Ascending aorta (tissue), 2 donors: ENCODE data around the gene PPP1CA. TPM values are rescaled to one million over a fixed set of nuclear protein-coding genes. Genes with fewer than 3 reads are reported as not detected.
A peak's percentile ranks its signal among the peaks of the same experiment; 100 is the strongest.

ENCODE experiments used
- DNase-seq, 2 donors: peaks; one replicate each; pipeline ENCODE4 v3.0.0-alpha.2; 2019; ENCODE audit warnings: low spot score in 2 of 2
- H3K27ac ChIP-seq, 2 donors: fragments of 200-600 bp; sonication (generic); one replicate each; pipeline ENCODE4 v1.5.1; 2016 to 2017; ENCODE audit warnings: mild to moderate bottlenecking in 1 of 2
- H3K27me3 ChIP-seq: fragments of 200-600 bp; sonication (generic); one replicate; pipeline ENCODE4 v1.5.1; 2017
- H3K36me3 ChIP-seq, 2 donors: fragments of 200-600 bp; sonication (generic); one replicate each; pipeline ENCODE4 v1.5.1; 2016
- H3K4me1 ChIP-seq, 2 donors: fragments of 200-600 bp; sonication (generic); one replicate each; pipeline ENCODE4 v1.5.1; 2016 to 2017; ENCODE audit warnings: mild to moderate bottlenecking in 1 of 2
- H3K4me3 ChIP-seq, 2 donors: fragments of 200-600 bp; sonication (generic); one replicate each; pipeline ENCODE4 v1.5.1; 2016 to 2017; ENCODE audit warnings: mild to moderate bottlenecking in 1 of 2
- H3K9me3 ChIP-seq, 2 donors: fragments of 200-600 bp; sonication (generic); one replicate each; pipeline ENCODE4 v1.5.1; 2016
- intact Hi-C: fragments of 100-400 bp; cut with DNase I; formaldehyde crosslinking; loops from one replicate; pipeline ENCODE4 v1.15.1; 2023
- total RNA-seq: library from RNA; depleted of rRNA; stranded (reverse); fragments of >200 nt; gene quantifications from one replicate; pipeline ENCODE4 v1.1.0, GENCODE V29; 2016
- TF ChIP-seq, protein P1 (sequence below), 3 experiments: fragments of 200-600 bp in 2 of 3; fragments of 450-650 bp in 1 of 3; sonication (generic) in 2 of 3; IDR thresholded peaks; one replicate each; pipeline ENCODE4 v1.5.1; 2016 to 2019; ENCODE audit warnings: antibody characterized with exemption in 3 of 3, mild to moderate bottlenecking in 1 of 3, moderate library complexity in 1 of 3

The PPP1CA gene
- total RNA-seq, 1 donor from 2014 or later: 113 TPM

DNA sequence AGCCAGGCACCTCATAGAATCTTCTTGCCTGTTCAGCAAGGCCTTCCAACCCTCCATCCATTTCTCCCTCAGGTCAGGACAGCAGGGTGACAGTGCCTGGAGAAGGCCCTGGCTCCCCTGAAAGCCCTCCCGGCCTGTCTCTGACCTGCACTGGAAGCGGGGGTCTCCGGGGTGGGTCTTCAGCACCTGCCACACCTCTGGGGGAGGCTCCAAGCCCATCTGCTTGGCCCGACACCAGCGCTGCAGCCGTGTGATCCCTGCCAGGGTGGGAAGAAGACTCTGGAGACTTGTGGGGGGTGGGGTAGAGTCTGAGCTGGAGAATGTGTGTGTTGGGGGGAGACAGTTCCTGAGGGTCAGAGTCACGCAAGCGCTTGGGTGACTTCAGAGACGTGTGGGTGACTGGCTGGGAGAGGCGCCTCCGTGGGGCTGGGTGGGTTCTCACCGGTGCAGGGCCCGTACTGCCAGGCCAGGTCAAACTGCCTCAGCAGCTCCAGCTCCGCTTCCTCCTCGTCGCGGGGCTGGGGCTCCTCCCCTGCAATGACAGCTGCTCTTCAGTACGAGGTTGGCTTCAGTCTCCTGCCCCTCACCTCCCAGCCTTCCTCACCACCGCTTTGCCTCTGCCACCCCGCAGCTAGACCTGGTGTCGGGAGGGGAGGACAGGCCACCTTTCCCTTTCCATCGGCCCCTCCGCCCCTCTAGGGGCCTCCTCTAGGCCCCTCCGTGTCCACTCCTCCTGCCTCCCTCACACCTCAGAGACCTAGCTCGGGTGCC is 48.9 kb downstream of the PPP1CA start:
- TF ChIP-seq, protein P1, sequence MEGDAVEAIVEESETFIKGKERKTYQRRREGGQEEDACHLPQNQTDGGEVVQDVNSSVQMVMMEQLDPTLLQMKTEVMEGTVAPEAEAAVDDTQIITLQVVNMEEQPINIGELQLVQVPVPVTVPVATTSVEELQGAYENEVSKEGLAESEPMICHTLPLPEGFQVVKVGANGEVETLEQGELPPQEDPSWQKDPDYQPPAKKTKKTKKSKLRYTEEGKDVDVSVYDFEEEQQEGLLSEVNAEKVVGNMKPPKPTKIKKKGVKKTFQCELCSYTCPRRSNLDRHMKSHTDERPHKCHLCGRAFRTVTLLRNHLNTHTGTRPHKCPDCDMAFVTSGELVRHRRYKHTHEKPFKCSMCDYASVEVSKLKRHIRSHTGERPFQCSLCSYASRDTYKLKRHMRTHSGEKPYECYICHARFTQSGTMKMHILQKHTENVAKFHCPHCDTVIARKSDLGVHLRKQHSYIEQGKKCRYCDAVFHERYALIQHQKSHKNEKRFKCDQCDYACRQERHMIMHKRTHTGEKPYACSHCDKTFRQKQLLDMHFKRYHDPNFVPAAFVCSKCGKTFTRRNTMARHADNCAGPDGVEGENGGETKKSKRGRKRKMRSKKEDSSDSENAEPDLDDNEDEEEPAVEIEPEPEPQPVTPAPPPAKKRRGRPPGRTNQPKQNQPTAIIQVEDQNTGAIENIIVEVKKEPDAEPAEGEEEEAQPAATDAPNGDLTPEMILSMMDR (IDR thresholded peaks at IDR 0.05): no peak
- Histone ChIP-seq H3K27ac (peak overlapping the region; percentile 98 to 99), H3K9me3 (no peaks in the 10 kb centered on the region), H3K27me3 (no peaks in the 10 kb centered on the region), H3K4me1 (peaks cover 26 to 56% of the 10 kb centered on the region in 2 donors), H3K4me3 (peak overlapping the region; percentile 68 to 80), H3K36me3 (no peaks in the 10 kb centered on the region)
- no peak for DNase-seq
- intact Hi-C loops: loop anchor here (1.0 to 2.0 kb wide), 3 partner anchors 22 to 234 kb away; partner anchors contain the start of genes KDM2A and PITPNM1

DNA sequence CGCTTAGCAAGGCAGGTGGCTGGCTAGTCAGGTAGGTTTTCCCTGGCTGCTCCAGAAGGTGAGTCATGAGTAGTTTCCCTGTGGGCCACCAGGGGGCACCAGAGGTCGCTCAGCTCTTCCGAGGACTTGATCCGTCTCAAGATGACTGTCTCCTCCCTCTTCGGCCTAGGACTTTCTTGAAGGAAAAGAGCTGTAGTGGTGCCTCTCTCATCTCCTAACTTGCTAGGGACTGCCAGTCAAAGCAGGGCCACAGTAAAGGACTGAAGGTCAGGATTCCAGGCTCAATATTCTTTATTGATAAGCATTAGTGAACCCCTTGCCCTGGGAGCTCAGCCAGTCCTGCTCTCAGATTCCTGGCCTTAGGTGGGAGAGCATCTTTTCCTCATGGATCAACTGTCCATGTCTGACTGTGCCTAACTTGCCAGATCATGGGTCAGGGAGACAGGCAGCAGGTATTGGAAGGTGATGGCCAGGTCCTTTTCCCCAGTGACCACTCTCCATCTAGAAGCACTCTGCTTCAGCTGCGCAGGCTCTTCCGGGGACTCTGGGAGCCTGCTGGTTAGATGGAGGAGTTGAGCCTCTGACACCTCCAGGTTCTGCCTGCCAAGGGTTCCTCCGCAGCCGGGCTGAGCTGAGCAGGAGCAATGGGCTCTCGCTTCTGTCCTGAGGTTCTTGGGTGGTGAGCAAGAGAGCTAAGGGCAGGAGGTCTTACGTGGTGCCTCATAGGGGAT is 50.2 kb downstream of the PPP1CA start:
- Histone ChIP-seq H3K4me1 (peaks cover 20 to 44% of the 10 kb centered on the region in 2 donors), H3K9me3 (no peaks in the 10 kb centered on the region), H3K27ac (peak overlapping the region; percentile 98 to 99), H3K36me3 (no peaks in the 10 kb centered on the region), H3K4me3 (peak overlapping the region; percentile 68 to 80), H3K27me3 (no peaks in the 10 kb centered on the region)
- peak in 1 of 2 donors; percentile 84 for DNase-seq
- intact Hi-C loops: loop anchor here (1.0 to 2.0 kb wide), 2 partner anchors 31 to 233 kb away; partner anchors contain the start of gene KDM2A
- TF ChIP-seq, protein P1 (IDR thresholded peaks at IDR 0.05): peak; percentile 87 to 92 (median 88)

DNA sequence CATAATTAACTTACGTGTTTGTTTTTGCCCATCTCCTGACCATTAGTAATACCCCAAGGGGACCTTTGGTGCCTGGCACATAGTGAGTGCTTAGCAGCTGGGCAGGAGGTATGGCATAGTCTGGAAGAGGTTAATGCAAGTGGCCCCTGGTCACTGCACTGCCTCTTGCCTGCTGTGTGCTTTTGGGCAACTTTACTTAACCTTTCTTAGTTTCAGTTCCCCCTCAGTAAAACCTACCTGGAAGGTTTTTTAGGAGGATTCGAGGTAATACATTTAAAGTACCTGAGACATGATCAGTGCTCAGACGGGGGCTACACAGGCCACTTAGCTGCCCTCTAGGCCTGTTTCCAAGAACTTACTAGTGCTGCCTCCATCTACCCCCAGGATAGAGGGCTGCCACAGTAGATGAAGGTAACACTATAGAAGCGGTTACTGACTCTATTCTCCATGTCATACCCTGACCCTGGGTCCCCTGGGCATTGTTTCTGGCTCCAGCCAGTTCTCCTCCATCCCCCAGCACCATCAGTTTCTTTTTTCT is 51.7 kb downstream of the PPP1CA start:
- Histone ChIP-seq H3K27me3 (no peaks in the 10 kb centered on the region), H3K4me3 (no peak overlapping the region), H3K9me3 (no peaks in the 10 kb centered on the region), H3K36me3 (no peaks in the 10 kb centered on the region), H3K4me1 (peaks cover 5 to 29% of the 10 kb centered on the region in 2 donors), H3K27ac (no peak overlapping the region)
- TF ChIP-seq, protein P1 (IDR thresholded peaks at IDR 0.05): no peak
- intact Hi-C loops: no loop called here
- DNase-seq: no peak

DNA sequence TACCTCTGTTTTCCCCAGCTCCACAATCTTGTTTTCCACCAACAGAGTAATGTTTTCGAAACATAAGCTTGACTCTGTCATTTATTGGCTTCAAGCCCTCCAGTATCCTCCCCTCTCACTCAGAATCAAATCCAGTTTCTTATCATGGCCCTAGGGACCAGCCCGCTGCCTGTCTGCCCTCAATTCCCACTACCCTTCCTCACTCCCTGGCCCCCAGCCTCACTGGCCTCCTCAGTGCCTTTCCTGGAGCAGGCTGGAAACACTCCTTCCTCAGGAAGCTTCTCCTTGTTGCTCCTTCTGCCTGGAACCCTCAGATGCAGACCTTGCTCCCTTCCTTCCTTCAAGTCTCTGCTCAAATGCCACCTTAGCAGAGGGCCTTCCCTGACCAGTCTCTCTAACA is 52.2 kb downstream of the PPP1CA start:
- DNase-seq: no peak
- H3K9me3 ChIP-seq: no peaks in the 10 kb centered on the region
- no peaks in the 10 kb centered on the region for H3K27me3 ChIP-seq
- peaks cover 4 to 25% of the 10 kb centered on the region in 2 donors for H3K4me1 ChIP-seq
- TF ChIP-seq, protein P1 (IDR thresholded peaks at IDR 0.05): no peak
- intact Hi-C loops: no loop called here
- no peaks in the 10 kb centered on the region for H3K36me3 ChIP-seq
- no peak overlapping the region for H3K4me3 ChIP-seq
- peak overlapping the region in 1 of 2 donors; percentile 31 for H3K27ac ChIP-seq

DNA sequence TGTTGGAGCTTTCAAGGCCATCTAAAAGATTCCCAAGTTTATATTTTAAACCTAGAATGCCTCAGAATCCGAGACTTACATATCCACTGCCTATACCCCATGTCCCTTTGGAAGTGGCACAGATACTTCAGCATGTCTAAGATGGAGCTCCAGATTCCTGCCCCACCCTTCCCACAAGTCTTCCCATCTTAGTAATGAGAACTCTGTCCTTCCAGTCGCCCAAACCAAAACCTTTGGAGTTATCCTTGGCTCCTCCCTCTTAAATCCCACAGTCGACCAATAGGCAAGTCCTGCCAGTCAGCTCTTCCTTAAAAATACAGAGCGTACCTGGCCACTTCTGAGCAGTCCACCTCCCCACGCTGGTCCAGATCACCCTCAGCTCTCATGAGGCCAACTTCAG is 52.6 kb downstream of the PPP1CA start:
- Histone ChIP-seq H3K4me1 (peaks cover 4 to 22% of the 10 kb centered on the region in 2 donors), H3K27ac (peak overlapping the region in 1 of 2 donors; percentile 31), H3K36me3 (no peaks in the 10 kb centered on the region), H3K4me3 (no peak overlapping the region), H3K27me3 (no peaks in the 10 kb centered on the region), H3K9me3 (no peaks in the 10 kb centered on the region)
- no peak for DNase-seq
- TF ChIP-seq, protein P1 (IDR thresholded peaks at IDR 0.05): no peak
- intact Hi-C loops: no loop called here

Other genes starting within 250 kb of the PPP1CA start
- gene GRK2, start 135.4 kb downstream of the PPP1CA start, total RNA-seq: 65.3 TPM
- gene ANKRD13D, start 112.6 kb downstream of the PPP1CA start, total RNA-seq: 54.7 TPM
- gene SSH3, start 98.3 kb downstream of the PPP1CA start, total RNA-seq: 30.9 TPM
- 107 TPM for gene POLD4, start 48.3 kb downstream of the PPP1CA start, total RNA-seq
- gene CLCF1, start 28.3 kb downstream of the PPP1CA start, total RNA-seq: 32.6 TPM
- 22.6 TPM for gene RAD9A, start 9.9 kb downstream of the PPP1CA start, total RNA-seq
- 0.64 TPM for gene TBC1D10C, start 2.2 kb upstream of the PPP1CA start, total RNA-seq
- 6.0 TPM for gene CARNS1, start 13.8 kb upstream of the PPP1CA start, total RNA-seq
- gene RPS6KB2, start 26.6 kb upstream of the PPP1CA start, total RNA-seq: 72.3 TPM
- 26.6 TPM for gene PTPRCAP, start 35.8 kb upstream of the PPP1CA start, total RNA-seq
- gene CORO1B, start 41.6 kb upstream of the PPP1CA start, total RNA-seq: 93.4 TPM
- not detected for gene GPR152, start 50.9 kb upstream of the PPP1CA start, total RNA-seq
- not detected for gene CABP4, start 53.5 kb upstream of the PPP1CA start, total RNA-seq
- gene TMEM134, start 67.4 kb upstream of the PPP1CA start, total RNA-seq: 189 TPM
- gene AIP, start 81.2 kb upstream of the PPP1CA start, total RNA-seq: 116 TPM
- 31.8 TPM for gene PITPNM1, start 103.5 kb upstream of the PPP1CA start, total RNA-seq
- 159 TPM for gene CDK2AP2, start 106.3 kb upstream of the PPP1CA start, total RNA-seq
- not detected for gene CABP2, start 121.6 kb upstream of the PPP1CA start, total RNA-seq
- 1,335 TPM for gene GSTP1, start 182.0 kb upstream of the PPP1CA start, total RNA-seq
- gene NDUFV1, start 205.1 kb upstream of the PPP1CA start, total RNA-seq: 128 TPM
- gene NUDT8, start 228.1 kb upstream of the PPP1CA start, total RNA-seq: 23.4 TPM
- gene TBX10, start 237.9 kb upstream of the PPP1CA start, total RNA-seq: not detected
- not detected for gene ACY3, start 248.9 kb upstream of the PPP1CA start, total RNA-seq